PC-9 (cell line): ENCODE measurements around the gene TTC38. TPM values are rescaled to one million over a fixed set of nuclear protein-coding genes. Genes with fewer than 3 reads are reported as not detected.

Source experiments
- BruUV-seq: library from RNA; stranded (reverse); fragments of 400-500 nt; replicated peaks from 2 replicates; lab custom pipeline; 2021; lab: Mats Ljungman, UMichigan
- CTCF ChIA-PET: fragments of 300-600 bp; sonication (Branson Sonifier 250); formaldehyde crosslinking; loops from one replicate; lab custom pipeline; 2022; ENCODE audit warnings: antibody characterized with exemption; lab: Charles Lee
- POLR2A ChIA-PET: fragments of 300-600 bp; sonication (Branson Sonifier 250); formaldehyde crosslinking; loops from one replicate; lab custom pipeline; 2022; ENCODE audit warnings: antibody characterized with exemption; ENCODE audit not compliant: unreplicated experiment; lab: Charles Lee
- DNase-seq, 2 experiments: peaks; one replicate each; pipeline versions ENCODE4 v3.0.0 to v3.0.0-alpha.2; 2015 to 2022; ENCODE audit warnings: mixed read lengths in 1 of 2
- H2AFZ ChIP-seq: fragments of 200-600 bp; sonication (generic); 2 replicates; pipeline ENCODE4 v1.8.1; 2017; ENCODE audit warnings: antibody characterized with exemption
- H3F3A ChIP-seq: fragments of 200-600 bp; sonication (generic); 2 replicates; pipeline ENCODE4 v1.8.1; 2017; ENCODE audit warnings: antibody characterized with exemption, mild to moderate bottlenecking, low read depth; ENCODE audit not compliant: insufficient read depth
- H3K27ac ChIP-seq: fragments of 200-600 bp; sonication (generic); 2 replicates; pipeline ENCODE4 v1.6.1; 2016; ENCODE audit warnings: mixed run types
- H3K27me3 ChIP-seq: fragments of 200-600 bp; sonication (generic); 2 replicates; pipeline ENCODE4 v1.6.1; 2016; ENCODE audit warnings: low read depth, mixed run types; ENCODE audit not compliant: insufficient read depth
- H3K36me3 ChIP-seq: fragments of 200-600 bp; sonication (generic); 2 replicates; pipeline ENCODE4 v1.6.1; 2016; ENCODE audit warnings: low read depth, mixed run types
- H3K4me1 ChIP-seq: fragments of 200-600 bp; sonication (generic); replicated peaks from 2 replicates; pipeline ENCODE4 v1.6.1; 2016; ENCODE audit warnings: mixed run types; ENCODE audit not compliant: insufficient read depth
- H3K4me2 ChIP-seq: fragments of 200-600 bp; sonication (generic); 2 replicates; pipeline ENCODE4 v1.6.1; 2017; ENCODE audit warnings: mixed run types
- H3K4me3 ChIP-seq: fragments of 200-600 bp; sonication (generic); 2 replicates; pipeline ENCODE4 v1.6.1; 2016; ENCODE audit warnings: mixed run types
- H3K79me2 ChIP-seq: fragments of 200-600 bp; sonication (generic); 2 replicates; pipeline ENCODE4 v1.6.1; 2017; ENCODE audit warnings: low read depth, mixed run types
- H3K9me2 ChIP-seq: fragments of 200-600 bp; sonication (generic); 2 replicates; pipeline ENCODE4 v1.8.1; 2017; ENCODE audit warnings: mild to moderate bottlenecking; ENCODE audit not compliant: insufficient read depth
- H3K9me3 ChIP-seq: fragments of 200-600 bp; sonication (generic); 2 replicates; pipeline ENCODE4 v1.8.1; 2016; ENCODE audit warnings: low read depth; ENCODE audit not compliant: insufficient read depth
- H4K20me1 ChIP-seq: fragments of 200-600 bp; sonication (generic); 2 replicates; pipeline ENCODE4 v1.8.1; 2017; ENCODE audit not compliant: insufficient read depth
- CTCF ChIP-seq: fragments of 200-600 bp; sonication (generic); conservative IDR thresholded peaks from 2 replicates; pipeline ENCODE4 v1.6.1; 2017; ENCODE audit warnings: mixed run types, antibody characterized with exemption, mild to moderate bottlenecking, moderate library complexity
- EZH2 ChIP-seq: fragments of 200-600 bp; sonication (generic); IDR thresholded peaks from 2 replicates; pipeline ENCODE4 v1.8.0; 2017; ENCODE audit warnings: antibody characterized with exemption, low read depth
- intact Hi-C: fragments of 100-400 bp; cut with micrococcal nuclease; formaldehyde crosslinking; loops from one replicate; pipeline ENCODE4 v1.10.0; 2022; ENCODE audit not compliant: unreplicated experiment
- total RNA-seq: library from RNA; stranded (reverse); gene quantifications from 2 replicates; pipeline ENCODE4 v1.2.3, GENCODE V29; 2021

The TTC38 gene
- total RNA-seq, 1 experiment from 2014 or later, result 15.2 TPM

- peak within 1 kb of the TSS; percentile 52 for H3K27ac ChIP-seq
- H3K27me3 ChIP-seq, result no peaks in the 10 kb centered on the region
- no peaks in the 10 kb centered on the region for H4K20me1 ChIP-seq
- CTCF ChIA-PET, result interaction anchor here (0.6 to 1.2 kb wide), 3 partner anchors 245 to 370 kb away, joined by 3 to 5 read pairs (median 4); no protein-coding TSS in a partner anchor
- POLR2A ChIA-PET, result interaction anchor here (0.5 to 0.6 kb wide), 2 partner anchors 27 to 458 kb away, joined by 3 to 5 read pairs; no protein-coding TSS in a partner anchor
- TF ChIP-seq CTCF (no peak), EZH2 (no peak)
- H3K36me3 ChIP-seq, result peaks cover 18% of the 10 kb centered on the region
- intact Hi-C loops, result loop anchor here (1.0 to 2.0 kb wide), 2 partner anchors 146 to 170 kb away; partner anchors contain the start of gene PPARA
- H3K4me2 ChIP-seq, result peak within 1 kb of the TSS; percentile 97
- peaks cover 20% of the 10 kb centered on the region for H3K4me1 ChIP-seq
- peak; percentile 94 to 96 for DNase-seq
- no peaks in the 10 kb centered on the region for H3K9me3 ChIP-seq
- peak within 1 kb of the TSS; percentile 73 for H3K4me3 ChIP-seq
- peak within 1 kb of the TSS; percentile 90 for H2AFZ ChIP-seq
- H3K79me2 ChIP-seq, result peaks cover 40% of the 10 kb centered on the region
- peaks cover 8% of the 10 kb centered on the region for H3F3A ChIP-seq
- BruUV-seq, result TSS peak; percentile 82
- H3K9me2 ChIP-seq, result no peaks in the 10 kb centered on the region
Observed at GRCh38 chr22:46296257-46297150, 28.7 kb downstream of the TTC38 start, which contains the start of gene GTSE1. GTSE1 (plus strand) TSS chr22:46296870; CDS start chr22:46297401, 531 bp downstream.

- Histone ChIP-seq H3K79me2 (peaks cover 47% of the 10 kb centered on the region), H3K4me3 (peak overlapping the region; percentile 73), H3K4me2 (peak overlapping the region; percentile 97), H3K27ac (no peak overlapping the region), H3K9me3 (no peaks in the 10 kb centered on the region), H4K20me1 (no peaks in the 10 kb centered on the region), H3K9me2 (no peaks in the 10 kb centered on the region), H3K27me3 (no peaks in the 10 kb centered on the region), H2AFZ (peak overlapping the region; percentile 83), H3K36me3 (peaks cover 18% of the 10 kb centered on the region), H3F3A (peaks cover 10% of the 10 kb centered on the region), H3K4me1 (peaks cover 20% of the 10 kb centered on the region)
- POLR2A ChIA-PET, result no interaction called here
- TSS peak; percentile 69 for BruUV-seq
- CTCF ChIA-PET, result interaction anchor here (1.2 kb wide), 1 partner anchor 291 kb away, joined by 5 read pairs; no protein-coding TSS in a partner anchor
- intact Hi-C loops, result loop anchor here (2.0 kb wide), 1 partner anchor 146 kb away; the partner anchor contains the start of gene PPARA
- TF ChIP-seq CTCF (no peak), EZH2 (no peak)
- DNase-seq, result peak in 1 of 2 experiments; percentile 24
Observed at GRCh38 chr22:46297151-46297812, 29.5 kb downstream of the TTC38 start.

- Histone ChIP-seq H3F3A (peaks cover 13% of the 10 kb centered on the region), H2AFZ (no peak overlapping the region), H3K27me3 (no peaks in the 10 kb centered on the region), H3K36me3 (peaks cover 18% of the 10 kb centered on the region), H3K79me2 (peaks cover 64% of the 10 kb centered on the region), H4K20me1 (peaks cover 5% of the 10 kb centered on the region; the same call in 1 of the 2 replicates), H3K4me3 (no peak overlapping the region), H3K9me3 (no peaks in the 10 kb centered on the region), H3K9me2 (no peaks in the 10 kb centered on the region), H3K4me1 (peaks cover 20% of the 10 kb centered on the region), H3K4me2 (no peak overlapping the region), H3K27ac (no peak overlapping the region)
- no peak for DNase-seq
- CTCF ChIA-PET, result no interaction called here
- no TSS peak for BruUV-seq
- intact Hi-C loops, result no loop called here
- POLR2A ChIA-PET, result no interaction called here
- no peak for TF ChIP-seq EZH2
- TF ChIP-seq CTCF, result no peak
Observed at GRCh38 chr22:46299101-46299500, 31.3 kb downstream of the TTC38 start.
